ENCODE data around the gene RAE1. TPM values are rescaled to one million over a fixed set of nuclear protein-coding genes. Genes with fewer than 3 reads are reported as not detected.

The RAE1 gene
- total RNA-seq, 1 experiment from 2014 or later: 34.5 TPM

- CTCF ChIA-PET: no interaction called here
- intact Hi-C loops (cut with micrococcal nuclease; ENCODE audit: unreplicated experiment): no loop called here
- no peaks in the 10 kb centered on the region for H3K9me3 ChIP-seq (ENCODE audit: control insufficient read depth, insufficient read depth, low read depth, low read length)
- no peak overlapping the region for H3K4me3 ChIP-seq (ENCODE audit: low read depth in 2 of 2, low read length in 2 of 2)
- BruUV-seq (replicated peaks): no TSS peak
- ATAC-seq: no peak
- POLR2A ChIA-PET: no interaction called here
- no peaks in the 10 kb centered on the region for H3K27me3 ChIP-seq (ENCODE audit: control insufficient read depth, insufficient read depth, low read length)
- peaks cover 7% of the 10 kb centered on the region for H3K36me3 ChIP-seq (ENCODE audit: control insufficient read depth, insufficient read depth, low read length)
- no peak for DNase-seq (ENCODE audit: low read depth, low spot score)
- in situ Hi-C loops (cut with HindIII; ENCODE audit: low pct_unique_long_range_greater_than_20kb, low sequenced_read_pairs): no loop called here
- no peak for TF ChIP-seq CTCF (IDR thresholded peaks at IDR 0.05)
- TF ChIP-seq SIN3A (IDR thresholded peaks at IDR 0.05; ENCODE audit: borderline replicate concordance, insufficient read depth, low read depth, low read length): no peak
- no peak for TF ChIP-seq POLR2AphosphoS5 (IDR thresholded peaks at IDR 0.05; ENCODE audit: low read depth, low read length)
- no peak for TF ChIP-seq TCF7L2 (IDR thresholded peaks at IDR 0.05; ENCODE audit: low read depth, low read length)
- no peak for TF ChIP-seq REST (IDR thresholded peaks at IDR 0.05; ENCODE audit: insufficient read depth in 1 of 2, low read depth in 2 of 2, low read length in 1 of 2)
- no peaks in the 10 kb centered on the region for H3K4me1 ChIP-seq (ENCODE audit: control insufficient read depth, insufficient read depth, low read length)
- no peak overlapping the region for H3K27ac ChIP-seq (ENCODE audit: low read length)
Observed at GRCh38 chr20:57377350-57377749, 26.3 kb downstream of the RAE1 start.

GRCh38 chr20:57378107-57378506 is 27.1 kb downstream of the RAE1 start:
- CTCF ChIA-PET: no interaction called here
- Histone ChIP-seq H3K4me1 (ENCODE audit: control insufficient read depth, insufficient read depth, low read length) (no peaks in the 10 kb centered on the region), H3K9me3 (ENCODE audit: control insufficient read depth, insufficient read depth, low read depth, low read length) (no peaks in the 10 kb centered on the region), H3K27me3 (ENCODE audit: control insufficient read depth, insufficient read depth, low read length) (no peaks in the 10 kb centered on the region), H3K27ac (ENCODE audit: low read length) (no peak overlapping the region), H3K36me3 (ENCODE audit: control insufficient read depth, insufficient read depth, low read length) (peaks cover 7% of the 10 kb centered on the region), H3K4me3 (ENCODE audit: low read depth in 2 of 2, low read length in 2 of 2) (no peak overlapping the region)
- intact Hi-C loops (cut with micrococcal nuclease; ENCODE audit: unreplicated experiment) (no loop called here), in situ Hi-C loops (cut with HindIII; ENCODE audit: low pct_unique_long_range_greater_than_20kb, low sequenced_read_pairs) (no loop called here)
- TF ChIP-seq POLR2AphosphoS5 (IDR thresholded peaks at IDR 0.05; ENCODE audit: low read depth, low read length): no peak
- no peak for TF ChIP-seq CTCF (IDR thresholded peaks at IDR 0.05)
- ATAC-seq: no peak
- no TSS peak for BruUV-seq (replicated peaks)
- no peak for DNase-seq (ENCODE audit: low read depth, low spot score)
- POLR2A ChIA-PET: no interaction called here
